EL (cell line): ENCODE measurements around the gene NBPF4.
"Not testable (repeated sequence)": the region's sequence is repeated elsewhere in the genome, so short reads cannot be mapped to it uniquely, and the experiment has no call there.

Experiments
- DNase-seq: peaks from one replicate; pipeline ENCODE4 v3.0.0-alpha.2; 2016

Gene NBPF4, protein sequence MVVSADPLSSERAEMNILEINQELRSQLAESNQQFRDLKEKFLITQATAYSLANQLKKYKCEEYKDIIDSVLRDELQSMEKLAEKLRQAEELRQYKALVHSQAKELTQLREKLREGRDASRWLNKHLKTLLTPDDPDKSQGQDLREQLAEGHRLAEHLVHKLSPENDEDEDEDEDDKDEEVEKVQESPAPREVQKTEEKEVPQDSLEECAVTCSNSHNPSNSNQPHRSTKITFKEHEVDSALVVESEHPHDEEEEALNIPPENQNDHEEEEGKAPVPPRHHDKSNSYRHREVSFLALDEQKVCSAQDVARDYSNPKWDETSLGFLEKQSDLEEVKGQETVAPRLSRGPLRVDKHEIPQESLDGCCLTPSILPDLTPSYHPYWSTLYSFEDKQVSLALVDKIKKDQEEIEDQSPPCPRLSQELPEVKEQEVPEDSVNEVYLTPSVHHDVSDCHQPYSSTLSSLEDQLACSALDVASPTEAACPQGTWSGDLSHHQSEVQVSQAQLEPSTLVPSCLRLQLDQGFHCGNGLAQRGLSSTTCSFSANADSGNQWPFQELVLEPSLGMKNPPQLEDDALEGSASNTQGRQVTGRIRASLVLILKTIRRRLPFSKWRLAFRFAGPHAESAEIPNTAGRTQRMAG

DNA sequence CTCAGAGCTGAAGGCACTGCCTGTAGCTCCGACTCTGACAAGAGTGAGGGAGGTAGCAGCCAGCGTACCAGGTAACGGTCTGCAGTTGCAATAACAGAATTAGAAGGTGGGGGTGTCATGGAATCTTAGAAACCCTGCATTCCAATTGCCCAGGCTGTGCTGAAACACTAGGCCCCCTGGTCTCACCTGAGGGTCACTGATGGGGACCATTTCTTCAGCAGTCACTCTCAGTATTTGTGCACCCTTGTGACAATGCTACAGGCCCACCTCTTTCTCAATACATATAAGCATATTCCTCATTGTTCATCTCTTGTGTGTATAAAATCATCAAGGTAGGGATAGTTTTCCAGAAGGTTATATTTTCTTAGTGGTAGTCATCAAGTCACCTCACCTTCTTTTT is at the start of gene NBPF4:
Gene NBPF4 (minus strand): TSS at position 101 of the 400 bp plus-strand sequence. CDS start 315 bp downstream, outside the sequence.
- not testable (repeated sequence) for DNase-seq

DNA sequence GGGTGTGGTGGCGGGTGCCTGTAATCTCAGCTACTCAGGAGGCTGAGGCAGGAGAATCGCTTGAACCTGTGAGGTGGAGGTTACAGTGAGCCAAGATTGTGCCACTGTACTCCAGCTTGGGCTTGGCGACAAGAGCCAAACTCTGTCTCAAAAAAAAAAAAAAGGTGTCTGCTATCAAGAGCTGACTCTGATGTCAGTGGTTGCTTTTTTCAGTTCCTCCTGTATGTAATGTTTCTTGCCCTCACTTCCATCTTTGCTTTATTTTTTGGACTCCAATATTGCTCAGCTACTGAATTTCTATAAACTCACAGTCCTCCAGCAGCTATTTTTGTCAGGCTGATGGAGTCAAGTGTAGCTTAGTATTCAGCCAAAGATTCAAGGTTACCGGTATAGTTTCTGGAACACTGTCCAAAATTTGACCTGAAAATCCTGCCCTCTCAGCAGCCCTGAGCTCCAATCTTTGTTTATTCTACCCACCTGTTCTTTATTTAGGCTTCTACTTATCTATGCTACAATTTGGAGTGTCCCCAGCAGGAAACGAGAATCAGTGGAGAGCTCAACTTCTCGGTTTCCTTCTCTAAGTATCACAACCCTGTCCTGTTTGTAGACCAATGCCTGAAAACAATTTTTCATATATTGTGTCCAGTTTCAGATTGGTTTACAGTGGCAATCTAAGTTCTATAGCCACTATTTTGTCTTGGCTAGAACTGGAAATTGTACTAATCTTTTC is 38.8 kb upstream of the NBPF4 start:
- DNase-seq: not testable (repeated sequence)

DNA sequence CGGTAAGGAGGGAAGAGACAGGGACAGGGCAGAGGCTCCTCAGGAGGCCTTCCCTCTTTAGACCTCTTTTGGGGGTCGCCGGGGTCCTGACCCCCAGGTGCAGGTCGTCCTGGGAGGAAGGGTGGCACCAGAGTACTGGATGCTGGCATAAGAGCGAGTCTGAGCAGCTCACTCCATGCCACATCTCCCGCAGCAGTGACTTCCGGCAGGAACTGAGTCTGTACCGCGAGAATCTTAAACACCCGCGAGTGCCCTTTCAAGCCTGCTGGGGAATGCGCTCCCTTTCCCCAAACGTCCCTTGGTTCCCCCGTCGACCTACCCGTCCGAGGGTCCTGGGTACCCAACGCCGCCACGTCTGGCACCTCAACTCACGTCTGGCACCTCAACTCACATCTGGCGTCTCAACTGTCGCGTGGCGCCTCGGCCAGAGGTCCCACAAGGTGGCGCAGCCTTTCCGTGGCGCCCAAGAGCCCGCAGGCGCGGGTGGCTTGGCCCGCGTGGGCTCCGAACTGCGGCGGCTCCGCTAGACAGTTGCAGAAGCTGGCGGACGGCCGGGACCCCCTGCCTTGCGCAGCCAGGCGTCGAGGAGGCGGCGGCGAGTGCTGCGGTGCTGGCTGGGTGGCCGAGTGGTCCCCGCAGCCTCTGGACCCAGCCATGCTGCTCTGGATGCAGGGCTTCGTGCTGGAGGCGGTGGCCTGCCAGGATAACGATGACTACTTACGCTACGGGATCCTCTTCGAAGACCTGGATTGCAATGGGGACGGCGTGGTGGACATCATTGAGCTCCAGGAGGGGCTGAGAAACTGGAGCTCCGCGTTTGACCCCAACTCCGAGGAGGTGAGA is 28.8 kb upstream of the NBPF4 start:
- DNase-seq: not testable (repeated sequence)

DNA sequence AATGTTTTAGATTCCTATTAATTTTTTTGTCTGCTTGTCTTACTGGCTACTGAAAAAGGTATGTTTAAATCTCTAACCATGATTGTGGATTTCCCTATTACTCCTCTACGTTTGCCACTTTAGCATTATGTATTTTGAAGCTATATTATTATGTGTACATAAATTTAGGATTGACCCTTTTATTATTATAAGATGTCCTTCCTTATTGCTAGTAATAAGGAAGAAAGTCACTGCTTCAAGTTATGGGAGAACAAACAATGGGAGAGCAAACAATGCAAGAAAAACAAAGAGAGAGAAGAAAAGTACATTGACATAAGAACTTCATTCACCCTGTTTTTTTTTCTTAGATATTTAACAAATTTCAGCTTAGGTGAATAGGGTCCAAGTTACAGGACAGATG is 23.2 kb upstream of the NBPF4 start:
- not testable (repeated sequence) for DNase-seq

DNA sequence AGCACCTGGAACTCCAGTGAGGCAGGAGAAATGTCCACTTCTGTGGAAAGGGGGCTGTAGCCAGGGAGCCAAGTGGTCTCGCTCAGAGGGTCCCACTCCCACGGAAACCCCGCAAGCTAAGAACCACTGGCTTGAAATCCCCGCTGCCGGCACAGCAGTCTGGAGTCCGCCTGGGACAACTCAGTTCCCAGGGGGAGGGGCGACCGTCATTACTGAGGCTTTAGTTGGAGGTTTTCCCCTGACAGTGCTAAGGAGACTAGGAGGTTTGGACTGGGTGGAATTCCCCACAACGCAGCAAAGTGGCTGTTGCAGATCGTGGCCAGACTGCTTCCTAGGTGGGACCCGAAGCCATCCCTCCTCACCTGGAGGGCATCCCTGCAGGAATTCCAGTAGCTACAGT is 18.1 kb upstream of the NBPF4 start:
- not testable (repeated sequence) for DNase-seq

DNA sequence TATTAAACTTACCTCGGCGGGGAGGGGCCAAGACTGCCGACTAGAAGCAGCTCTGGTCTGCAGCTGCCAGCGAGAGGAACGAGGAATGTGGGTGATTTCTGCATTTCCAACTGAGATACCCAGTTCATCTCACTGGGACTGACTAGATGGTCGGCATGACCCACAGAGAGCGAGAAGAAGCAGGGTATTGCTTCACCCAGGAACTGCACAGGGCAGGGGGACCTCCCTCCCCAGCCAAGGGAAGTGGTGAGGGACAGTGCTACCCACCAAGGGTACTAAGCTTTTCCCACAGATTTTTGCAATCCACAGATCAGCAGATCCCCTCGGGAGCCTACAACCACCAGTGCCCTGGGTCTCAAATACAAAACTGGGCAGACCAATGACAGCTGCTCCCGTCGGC is 17.6 kb upstream of the NBPF4 start:
- not testable (repeated sequence) for DNase-seq

DNA sequence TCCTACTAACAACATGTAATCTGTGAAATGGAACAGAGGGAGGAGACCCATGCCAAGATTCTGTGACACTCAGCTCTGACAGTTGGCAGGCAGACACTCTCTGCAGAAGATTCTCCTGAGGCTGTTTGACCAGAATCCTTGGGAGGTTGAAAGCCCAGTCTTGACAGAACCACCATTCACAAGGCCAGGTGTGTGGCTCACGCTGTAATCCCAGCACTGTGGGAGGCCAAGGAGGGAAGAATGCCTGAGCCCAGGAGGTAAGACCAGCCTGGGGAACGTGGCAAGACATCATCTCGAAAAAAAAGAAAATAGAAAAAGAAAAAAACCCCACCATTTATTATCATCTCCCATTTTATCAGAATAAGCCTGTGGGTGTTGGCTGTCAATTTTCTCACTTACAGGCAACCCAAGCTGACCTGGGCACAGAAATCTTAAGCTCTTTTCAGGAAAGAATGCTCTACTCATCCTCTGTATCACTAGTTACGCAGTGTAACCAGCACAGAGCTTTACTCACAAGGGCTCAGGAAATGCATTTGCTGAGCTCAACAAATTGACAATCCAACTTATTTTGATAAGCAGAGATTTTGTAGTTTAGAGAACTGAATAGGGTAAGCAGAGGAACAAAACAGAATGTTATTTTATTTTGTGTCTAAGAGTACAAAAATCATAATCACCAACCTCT is 16.8 kb upstream of the NBPF4 start:
- DNase-seq: not testable (repeated sequence)

DNA sequence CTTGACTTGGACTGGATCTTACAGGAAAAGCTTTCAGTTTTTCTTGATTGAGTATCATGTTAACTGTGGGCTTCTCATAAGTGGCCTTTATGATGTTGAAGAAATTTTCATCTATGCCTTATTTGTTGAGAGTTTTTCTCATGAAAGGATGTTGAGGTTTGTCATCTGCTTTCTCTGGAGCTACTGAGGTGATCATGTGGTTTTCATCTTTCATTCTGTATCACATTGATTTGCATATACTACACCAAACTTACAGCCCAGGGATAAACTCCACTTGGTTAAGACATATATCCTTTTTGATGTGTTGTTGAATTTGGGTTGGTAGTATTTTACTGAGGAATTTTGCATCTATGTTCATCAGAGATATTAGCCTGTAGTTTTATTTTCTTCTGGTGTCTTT is 11.6 kb upstream of the NBPF4 start:
- DNase-seq: not testable (repeated sequence)

DNA sequence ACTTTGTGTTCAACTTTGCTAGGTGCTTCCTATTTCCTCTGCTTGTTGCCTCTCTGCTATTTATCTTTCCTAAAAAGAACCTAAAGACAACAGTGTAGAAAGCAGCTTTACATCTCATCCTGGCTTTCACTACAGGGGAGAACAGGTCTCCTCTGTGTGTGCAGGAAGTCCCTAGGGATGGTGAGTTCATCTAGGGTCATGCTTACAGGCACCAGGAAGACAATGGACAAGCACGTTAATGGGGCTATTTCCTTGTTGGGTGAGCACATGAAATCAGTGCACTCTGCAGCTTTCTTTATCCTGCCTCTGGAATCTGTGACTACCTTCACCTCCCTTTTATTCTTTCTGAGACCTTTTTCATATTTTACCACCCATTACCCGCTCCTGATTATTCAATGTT is 4.5 kb downstream of the NBPF4 start:
- DNase-seq: not testable (repeated sequence)

DNA sequence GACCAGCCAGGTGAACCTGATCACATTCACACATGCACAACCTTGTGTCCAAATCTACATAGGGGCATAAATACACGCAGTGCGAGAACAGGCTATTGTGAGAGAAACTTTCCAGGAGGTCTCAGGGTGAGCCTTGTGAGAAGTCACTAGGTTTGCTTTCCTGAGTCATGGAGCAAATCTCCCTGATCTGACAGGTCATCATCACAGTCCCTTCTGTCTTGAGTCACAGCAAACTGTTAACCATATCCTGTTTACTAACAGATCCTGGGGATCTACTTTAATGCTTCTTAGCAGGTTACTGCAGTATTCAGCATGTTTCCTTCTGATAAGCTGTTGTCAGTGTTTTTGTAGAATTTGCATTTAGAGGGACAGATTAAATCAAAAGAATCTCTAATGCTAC is 8.6 kb downstream of the NBPF4 start:
- DNase-seq: not testable (repeated sequence)

DNA sequence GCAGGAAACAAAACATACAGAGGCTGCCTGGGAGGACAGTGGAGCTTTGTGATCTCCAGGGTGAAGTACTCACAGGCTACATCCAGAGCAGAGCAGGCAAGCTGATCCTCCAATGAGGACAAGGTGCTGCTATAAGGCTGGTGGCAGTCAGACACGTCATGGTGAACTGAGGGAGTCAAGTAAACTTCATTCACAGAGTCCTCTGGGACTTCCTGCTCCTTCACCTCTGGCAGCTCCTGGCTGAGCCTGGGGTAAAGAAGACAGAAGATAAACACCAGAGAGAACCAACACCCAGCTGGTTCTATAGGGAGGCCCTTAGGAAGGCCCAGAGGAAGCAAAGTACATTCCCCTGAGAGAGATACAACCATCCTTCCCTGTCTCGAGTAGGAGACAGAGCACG is 11.7 kb downstream of the NBPF4 start:
- not testable (repeated sequence) for DNase-seq

DNA sequence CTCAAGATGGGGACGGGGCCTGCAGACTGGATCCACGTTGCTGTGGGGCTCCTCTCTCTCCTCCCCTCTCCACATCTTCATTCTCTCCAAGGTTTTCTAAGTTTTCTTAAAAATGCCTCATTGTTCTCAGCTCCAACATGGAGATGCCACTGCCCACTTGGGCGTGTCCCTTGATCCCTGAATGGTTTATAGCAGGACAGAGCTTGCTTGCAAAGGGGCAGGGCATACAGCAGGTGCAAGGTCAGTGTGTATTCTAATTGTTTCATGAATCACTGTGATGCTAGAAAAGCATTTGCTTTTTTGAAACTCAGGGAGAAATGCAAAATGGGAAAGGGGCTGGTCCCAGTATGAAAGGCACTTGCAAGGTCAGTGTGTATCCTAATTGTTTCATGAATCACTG is 13.9 kb downstream of the NBPF4 start:
- not testable (repeated sequence) for DNase-seq

DNA sequence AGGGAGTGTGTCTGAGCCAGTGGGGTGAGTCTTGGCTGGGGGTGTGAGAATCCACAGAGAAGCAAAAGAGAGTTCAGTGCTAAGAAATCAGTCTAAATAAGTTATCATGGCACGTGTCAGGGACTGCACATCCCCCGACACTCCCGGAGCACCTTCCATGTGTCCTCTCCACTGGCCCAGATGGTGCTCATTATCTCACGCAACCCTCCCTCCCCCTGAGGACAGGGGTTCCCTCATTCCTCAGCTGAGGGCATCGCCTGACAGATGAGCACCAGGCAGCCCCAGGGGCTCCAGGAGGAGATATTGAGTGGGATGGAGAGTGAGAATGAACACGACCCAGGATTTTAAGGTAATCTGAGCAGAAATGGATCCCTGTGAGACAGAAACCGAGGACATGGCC is 16.1 kb downstream of the NBPF4 start:
- not testable (repeated sequence) for DNase-seq

DNA sequence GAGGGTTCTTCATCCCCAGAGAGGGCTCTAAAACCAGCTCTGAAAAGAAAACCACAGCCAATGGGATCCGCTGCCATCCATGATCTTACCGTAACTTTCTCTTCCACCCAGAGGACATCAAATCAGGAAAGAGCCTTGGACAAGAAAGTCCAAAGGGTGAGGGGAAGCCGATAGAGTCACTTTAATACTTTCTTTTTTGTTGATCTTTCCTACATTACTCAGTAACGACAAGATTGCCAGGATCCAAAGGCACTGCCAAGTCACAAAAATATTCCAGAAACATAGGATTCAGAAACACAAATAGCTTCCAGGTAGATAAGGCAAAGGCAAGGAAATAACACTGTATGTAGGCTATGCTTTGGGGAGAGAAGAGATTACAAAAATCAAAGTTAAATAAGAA is 17.0 kb downstream of the NBPF4 start:
- not testable (repeated sequence) for DNase-seq

DNA sequence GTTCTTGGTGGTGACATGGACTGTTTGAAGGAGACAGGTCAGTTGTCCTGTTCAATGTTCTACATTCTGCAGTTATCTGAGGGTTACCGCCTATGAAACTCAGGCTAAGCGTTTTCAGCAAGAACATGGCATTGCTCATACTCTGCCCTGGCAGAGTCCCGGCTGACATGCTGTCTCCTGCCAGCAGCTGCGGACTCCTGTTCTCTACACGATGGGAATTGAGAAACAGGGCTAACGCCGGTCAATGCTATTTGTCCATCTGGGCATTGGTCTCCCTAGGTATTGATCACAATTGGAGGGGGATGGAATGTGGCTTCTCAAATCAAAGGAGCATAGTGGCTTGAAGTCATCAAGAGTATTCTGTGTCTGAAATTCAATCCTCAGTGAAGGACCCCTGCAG is 20.6 kb downstream of the NBPF4 start:
- DNase-seq: not testable (repeated sequence)

DNA sequence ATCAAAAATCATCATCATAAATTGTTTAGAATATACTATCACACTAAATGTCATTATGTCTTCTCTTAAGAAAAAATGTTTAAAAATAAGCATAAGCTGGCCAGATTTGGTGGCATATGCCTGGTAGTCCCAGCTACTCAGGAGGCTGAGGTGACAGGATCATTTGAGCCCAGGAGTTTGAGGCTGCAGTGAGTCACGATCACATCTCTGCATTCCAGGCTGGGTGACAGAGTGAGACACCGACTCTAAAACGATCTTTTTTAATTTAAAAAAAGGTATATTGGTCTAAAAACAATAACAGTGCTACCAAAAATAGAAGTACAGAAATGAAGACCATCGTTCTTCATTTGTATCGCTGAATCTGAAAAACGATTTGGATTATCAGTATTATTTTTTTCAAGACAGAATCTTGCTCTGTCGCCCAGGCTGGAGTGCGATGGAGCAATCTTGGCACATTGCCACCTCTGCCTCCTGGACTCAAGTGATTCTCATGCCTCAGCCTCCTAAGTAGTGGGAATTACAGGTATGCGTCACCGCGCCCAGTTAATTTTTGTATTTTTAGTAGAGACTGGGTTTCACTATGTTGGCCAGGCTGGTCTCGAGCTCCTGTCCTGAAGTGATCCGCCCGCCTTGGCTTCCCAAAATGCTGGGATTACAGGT is 26.2 kb downstream of the NBPF4 start:
- not testable (repeated sequence) for DNase-seq

DNA sequence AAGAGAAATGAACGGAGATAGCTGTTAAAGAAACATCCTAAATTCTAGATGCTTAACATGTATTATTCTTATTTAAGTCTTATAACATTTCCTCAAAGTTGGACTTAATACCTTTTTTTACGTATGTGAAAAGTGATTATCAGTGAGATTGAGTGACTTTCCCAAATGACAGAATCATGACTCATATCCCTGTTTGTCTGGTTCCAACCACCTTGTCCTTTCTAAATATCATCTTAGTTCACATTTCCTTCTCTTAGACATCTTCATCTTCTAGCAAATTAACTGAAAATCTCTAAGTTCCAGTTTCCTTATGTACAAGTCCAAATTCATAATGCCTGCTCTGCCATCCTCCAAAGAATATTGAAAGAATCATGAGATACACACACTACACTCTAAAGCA is 26.9 kb downstream of the NBPF4 start:
- DNase-seq: not testable (repeated sequence)

DNA sequence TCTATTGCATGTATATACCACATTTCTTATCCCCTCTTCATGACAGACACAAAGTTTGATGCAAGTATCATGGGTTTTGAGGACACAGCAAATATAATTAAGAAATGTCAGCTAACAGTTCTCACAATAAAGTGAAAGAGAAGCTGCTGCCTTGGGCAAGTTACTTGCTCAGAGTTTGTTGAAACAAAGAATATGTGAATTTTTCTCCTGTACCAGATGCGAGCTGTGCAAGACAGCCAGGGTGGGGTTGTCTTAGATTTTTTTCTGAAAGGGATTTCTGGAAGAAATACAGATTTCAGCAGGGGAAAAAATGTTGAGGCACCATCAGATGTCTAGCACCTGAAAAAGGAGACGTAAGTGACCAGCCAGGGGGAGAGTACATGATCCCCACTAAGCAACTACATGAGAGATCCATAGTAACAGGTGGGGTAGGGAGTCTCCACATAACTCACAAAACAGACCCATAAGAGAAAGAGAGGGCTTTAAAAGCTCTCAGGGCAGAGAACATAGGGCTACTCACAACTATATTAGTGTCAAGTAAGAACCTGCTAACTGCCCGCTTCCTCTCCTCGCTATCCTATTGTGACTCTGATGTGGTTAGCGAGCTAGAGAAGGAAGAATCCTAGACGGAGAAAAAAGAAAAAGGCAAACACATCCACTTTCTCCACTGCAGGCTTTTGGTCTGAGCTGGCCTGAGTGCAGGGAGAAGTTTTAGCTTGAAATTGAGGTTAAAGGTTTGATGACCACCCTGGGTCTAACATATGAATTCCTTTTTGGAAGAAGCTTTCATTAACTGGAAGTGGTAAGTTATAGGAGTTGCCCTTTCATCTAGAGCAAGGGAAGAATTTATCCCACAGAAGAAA is 27.6 kb downstream of the NBPF4 start:
- not testable (repeated sequence) for DNase-seq

DNA sequence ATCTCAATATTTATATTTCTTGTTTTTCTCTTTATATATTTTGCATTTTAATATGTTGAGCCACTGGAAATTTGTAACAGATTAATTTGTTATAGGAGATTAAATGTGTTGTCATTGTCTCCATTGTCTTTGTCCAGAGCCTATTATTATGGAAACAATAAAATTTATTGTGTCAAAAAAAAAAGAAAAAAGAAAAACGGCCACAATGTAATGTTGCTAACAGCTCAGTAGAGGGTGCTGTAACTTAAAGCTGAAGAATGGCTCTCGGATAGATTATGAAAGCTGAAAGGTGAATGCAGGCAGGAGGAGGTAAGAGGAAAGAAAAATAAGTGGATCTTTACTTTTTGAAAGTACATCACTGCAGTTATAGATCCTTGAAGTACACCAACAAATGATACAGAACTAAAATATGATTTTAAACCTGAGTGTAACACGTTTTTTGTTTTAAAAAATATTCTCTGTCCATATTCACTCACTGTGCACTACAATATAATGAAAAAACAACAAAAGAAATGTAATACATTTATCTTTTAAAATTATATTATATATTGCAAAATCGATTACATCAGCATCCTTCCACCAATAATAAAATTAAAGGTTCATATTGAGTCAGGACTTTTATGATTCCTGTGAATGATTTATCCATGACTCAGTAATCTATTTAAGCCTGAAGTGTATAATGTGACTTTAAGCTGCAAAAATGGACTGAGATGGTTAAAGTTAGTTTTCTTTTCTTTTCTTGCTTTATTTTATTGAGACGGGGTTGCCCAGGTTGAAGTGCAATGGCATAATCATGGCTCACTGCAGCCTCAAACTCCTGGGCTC is 29.0 kb downstream of the NBPF4 start:
- DNase-seq: not testable (repeated sequence)
